Astrocyte (in vitro differentiated cells and primary cell): ENCODE results near the gene INPP5A.

Experiments used
- CTCF ChIP-seq: IDR thresholded peaks from 2 replicates; pipeline ENCODE4 v1.5.1; 2011; ENCODE audit warnings: low read depth, mild to moderate bottlenecking, inconsistent platforms, low read length, moderate library complexity; ENCODE audit not compliant: insufficient read depth
- EZH2 ChIP-seq: IDR thresholded peaks from 2 replicates; pipeline ENCODE4 v1.6.1; 2012; ENCODE audit warnings: mild to moderate bottlenecking, low read length, inconsistent platforms; ENCODE audit not compliant: insufficient read depth

- no peak for TF ChIP-seq CTCF
- no peak for TF ChIP-seq EZH2
Observed at GRCh38 chr10:132612571-132613504, 75.3 kb downstream of the INPP5A start.
